Measurements from ENCODE around the gene LTA4H.

DNA sequence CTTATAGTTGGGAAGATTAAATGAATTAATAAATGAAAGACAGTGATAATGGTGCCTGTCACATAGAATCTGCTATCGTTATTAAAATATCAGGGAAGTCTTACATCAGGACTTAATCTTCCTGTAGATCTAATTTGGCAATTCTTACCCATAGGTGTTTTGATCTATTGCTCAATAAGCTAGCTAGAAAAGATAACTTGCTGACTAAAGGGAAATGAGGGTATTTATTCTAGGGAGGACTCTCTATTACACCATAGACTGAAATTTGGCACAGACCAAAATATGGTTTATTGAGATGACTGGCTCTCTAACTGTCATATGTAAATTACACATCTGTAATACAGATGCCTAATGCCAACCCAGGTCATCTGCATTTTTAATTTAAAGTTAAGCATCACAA is 50.7 kb downstream of the LTA4H start:
- TF ChIP-seq EZH2 (IDR thresholded peaks at IDR 0.05; ENCODE audit: low read depth): no peak
- TF ChIP-seq CTCF (conservative IDR thresholded peaks at IDR 0.05): no peak

Measured in PC-9 (cell line).